Muscle layer of duodenum (tissue), 2 donors: Measurements from ENCODE around the gene NMUR1.
A peak's percentile ranks its signal among the peaks of the same experiment; 100 is the strongest.

Experiments
- H3K27ac ChIP-seq: one replicate; pipeline ENCODE4 v1.7.0; 2013; ENCODE audit warnings: mild to moderate bottlenecking, low read length
- H3K27me3 ChIP-seq: one replicate; pipeline ENCODE4 v1.7.0; 2013; ENCODE audit warnings: low read depth, mild to moderate bottlenecking, control low read depth, low read length
- H3K36me3 ChIP-seq, 2 donors: one replicate each; pipeline ENCODE4 v1.7.0; 2013; ENCODE audit warnings: low read length in 2 of 2, control low read depth in 1 of 2, mild to moderate bottlenecking in 1 of 2; ENCODE audit not compliant: insufficient read depth in 2 of 2, control insufficient read depth in 1 of 2
- H3K4me1 ChIP-seq, 2 donors: one replicate each; pipeline ENCODE4 v1.7.0; 2013; ENCODE audit warnings: low read length in 2 of 2, mild to moderate bottlenecking in 2 of 2, control low read depth in 1 of 2, moderate library complexity in 1 of 2; ENCODE audit not compliant: insufficient read depth in 2 of 2, control insufficient read depth in 1 of 2
- H3K4me3 ChIP-seq, 2 donors: one replicate each; pipeline ENCODE4 v1.7.0; 2013; ENCODE audit warnings: low read length in 2 of 2, low read depth in 1 of 2, mild to moderate bottlenecking in 1 of 2
- H3K9me3 ChIP-seq, 2 donors: one replicate each; pipeline ENCODE4 v1.7.0; 2013; ENCODE audit warnings: low read length in 2 of 2, control low read depth in 1 of 2, mild to moderate bottlenecking in 1 of 2; ENCODE audit not compliant: control insufficient read depth in 1 of 2
- donor health status: healthy.

The NMUR1 gene

GRCh38 chr2:231523451-231524285 is 6.6 kb downstream of the NMUR1 start:
- H3K4me1 ChIP-seq = peaks cover 0 to 5% of the 10 kb centered on the region in 2 donors
- no peak overlapping the region for H3K4me3 ChIP-seq
- no peak overlapping the region for H3K27ac ChIP-seq
- no peaks in the 10 kb centered on the region for H3K27me3 ChIP-seq
- H3K9me3 ChIP-seq = no peaks in the 10 kb centered on the region
- no peaks in the 10 kb centered on the region for H3K36me3 ChIP-seq

GRCh38 chr2:231522418-231523180 is 7.6 kb downstream of the NMUR1 start:
- Histone ChIP-seq H3K4me1 (peaks cover 0 to 5% of the 10 kb centered on the region in 2 donors), H3K27ac (no peak overlapping the region), H3K27me3 (no peaks in the 10 kb centered on the region), H3K4me3 (no peak overlapping the region), H3K9me3 (no peaks in the 10 kb centered on the region), H3K36me3 (no peaks in the 10 kb centered on the region)

- Histone ChIP-seq H3K9me3 (no peaks in the 10 kb centered on the region), H3K4me3 (no peak overlapping the region), H3K36me3 (no peaks in the 10 kb centered on the region), H3K27ac (no peak overlapping the region), H3K27me3 (no peaks in the 10 kb centered on the region), H3K4me1 (peaks cover 0 to 5% of the 10 kb centered on the region in 2 donors)
Measured at GRCh38 chr2:231521443-231521842, 8.8 kb downstream of the NMUR1 start.

GRCh38 chr2:231519975-231520555 is 10.2 kb downstream of the NMUR1 start:
- Histone ChIP-seq H3K27me3 (no peaks in the 10 kb centered on the region), H3K27ac (no peak overlapping the region), H3K36me3 (no peaks in the 10 kb centered on the region), H3K4me3 (no peak overlapping the region), H3K9me3 (no peaks in the 10 kb centered on the region), H3K4me1 (peaks cover 0 to 6% of the 10 kb centered on the region in 2 donors)

GRCh38 chr2:231518771-231519170 is 11.5 kb downstream of the NMUR1 start:
- H3K27me3 ChIP-seq = no peaks in the 10 kb centered on the region
- no peak overlapping the region for H3K27ac ChIP-seq
- no peaks in the 10 kb centered on the region for H3K36me3 ChIP-seq
- H3K4me1 ChIP-seq = peaks cover 0 to 11% of the 10 kb centered on the region in 2 donors
- no peak overlapping the region for H3K4me3 ChIP-seq
- no peaks in the 10 kb centered on the region for H3K9me3 ChIP-seq

GRCh38 chr2:231515603-231516002 is 14.6 kb downstream of the NMUR1 start:
- H3K27me3 ChIP-seq = no peaks in the 10 kb centered on the region
- H3K36me3 ChIP-seq = no peaks in the 10 kb centered on the region
- no peak overlapping the region for H3K4me3 ChIP-seq
- no peak overlapping the region for H3K27ac ChIP-seq
- H3K9me3 ChIP-seq = no peaks in the 10 kb centered on the region
- H3K4me1 ChIP-seq = peaks cover 0 to 9% of the 10 kb centered on the region in 2 donors

- peak overlapping the region; percentile 88 to 89 for H3K4me3 ChIP-seq
- peak overlapping the region; percentile 78 for H3K27ac ChIP-seq
- no peaks in the 10 kb centered on the region for H3K9me3 ChIP-seq
- H3K27me3 ChIP-seq = no peaks in the 10 kb centered on the region
- no peaks in the 10 kb centered on the region for H3K36me3 ChIP-seq
- H3K4me1 ChIP-seq = peaks cover 0 to 9% of the 10 kb centered on the region in 2 donors
Measured at GRCh38 chr2:231514951-231515297, 15.3 kb downstream of the NMUR1 start.

- Histone ChIP-seq H3K4me1 (peaks cover 0 to 9% of the 10 kb centered on the region in 2 donors), H3K27me3 (no peaks in the 10 kb centered on the region), H3K27ac (peak overlapping the region; percentile 88), H3K9me3 (no peaks in the 10 kb centered on the region), H3K4me3 (peak overlapping the region; percentile 88 to 89), H3K36me3 (no peaks in the 10 kb centered on the region)
Measured at GRCh38 chr2:231514225-231514950, 15.9 kb downstream of the NMUR1 start.

GRCh38 chr2:231513746-231514224 is 16.5 kb downstream of the NMUR1 start:
- H3K4me1 ChIP-seq = peaks cover 0 to 9% of the 10 kb centered on the region in 2 donors
- peak overlapping the region; percentile 88 for H3K27ac ChIP-seq
- no peaks in the 10 kb centered on the region for H3K36me3 ChIP-seq
- peak overlapping the region; percentile 88 to 89 for H3K4me3 ChIP-seq
- H3K27me3 ChIP-seq = no peaks in the 10 kb centered on the region
- H3K9me3 ChIP-seq = no peaks in the 10 kb centered on the region

GRCh38 chr2:231512222-231512621 is 18.0 kb downstream of the NMUR1 start:
- H3K4me3 ChIP-seq = no peak overlapping the region
- no peaks in the 10 kb centered on the region for H3K36me3 ChIP-seq
- H3K27ac ChIP-seq = no peak overlapping the region

GRCh38 chr2:231503766-231504165 is 26.5 kb downstream of the NMUR1 start:
- H3K4me3 ChIP-seq = no peak overlapping the region
- H3K4me1 ChIP-seq = no peaks in the 10 kb centered on the region
- no peaks in the 10 kb centered on the region for H3K9me3 ChIP-seq
- H3K27ac ChIP-seq = no peak overlapping the region
- no peaks in the 10 kb centered on the region for H3K27me3 ChIP-seq
- peaks cover 0 to 6% of the 10 kb centered on the region in 2 donors for H3K36me3 ChIP-seq

More at GRCh38 chr2:231512222-231512621, 18.0 kb downstream of the NMUR1 start:
- Histone ChIP-seq H3K9me3 (no peaks in the 10 kb centered on the region), H3K27me3 (no peaks in the 10 kb centered on the region), H3K4me1 (peaks cover 0 to 9% of the 10 kb centered on the region in 2 donors)
